GM18526 (cell line): Measurements from ENCODE around the gene DNAJC27.

Experiments
- POLR2A ChIP-seq: IDR thresholded peaks from 3 replicates; pipeline ENCODE4 v1.6.1; 2011; ENCODE audit not compliant: insufficient read length; ENCODE audit errors: extremely low read depth

DNAJC27 gene

GRCh38 chr2:24973812-24974211 lies 2.1 kb upstream of the DNAJC27 start:
- no peak for TF ChIP-seq POLR2A

- TF ChIP-seq POLR2A: no peak
Measured at GRCh38 chr2:24972315-24972961, 683 bp upstream of the DNAJC27 start.

- no peak for TF ChIP-seq POLR2A
Measured at GRCh38 chr2:24971286-24971535, 544 bp downstream of the DNAJC27 start.

GRCh38 chr2:24970483-24971285 lies 1.1 kb downstream of the DNAJC27 start:
- TF ChIP-seq POLR2A: no peak

GRCh38 chr2:24969784-24970183 lies 2.0 kb downstream of the DNAJC27 start:
- no peak for TF ChIP-seq POLR2A

- TF ChIP-seq POLR2A: no peak
Measured at GRCh38 chr2:24961903-24962302, 9.9 kb downstream of the DNAJC27 start.

- TF ChIP-seq POLR2A: no peak
Measured at GRCh38 chr2:24959761-24960160, 12.0 kb downstream of the DNAJC27 start.

GRCh38 chr2:24958411-24958935 lies 13.3 kb downstream of the DNAJC27 start:
- no peak for TF ChIP-seq POLR2A

- no peak for TF ChIP-seq POLR2A
Measured at GRCh38 chr2:24957976-24958375, 13.8 kb downstream of the DNAJC27 start.

GRCh38 chr2:24957221-24957620 lies 14.5 kb downstream of the DNAJC27 start:
- TF ChIP-seq POLR2A: no peak

- TF ChIP-seq POLR2A: no peak
Measured at GRCh38 chr2:24955921-24956320, 15.8 kb downstream of the DNAJC27 start.

GRCh38 chr2:24955232-24955631 lies 16.5 kb downstream of the DNAJC27 start:
- no peak for TF ChIP-seq POLR2A

- TF ChIP-seq POLR2A: no peak
Measured at GRCh38 chr2:24950102-24950501, 21.7 kb downstream of the DNAJC27 start.

GRCh38 chr2:24948506-24948905 lies 23.2 kb downstream of the DNAJC27 start:
- no peak for TF ChIP-seq POLR2A

GRCh38 chr2:24947561-24948157 lies 24.1 kb downstream of the DNAJC27 start:
- no peak for TF ChIP-seq POLR2A

- no peak for TF ChIP-seq POLR2A
Measured at GRCh38 chr2:24945907-24946306, 25.8 kb downstream of the DNAJC27 start.
